Thoracic aorta (tissue), 2 donors: ENCODE data around the gene RBMS1. TPM values are rescaled to one million over a fixed set of nuclear protein-coding genes. Genes with fewer than 3 reads are reported as not detected.
A peak's percentile ranks its signal among the peaks of the same experiment; 100 is the strongest.
"Not testable (repeated sequence)": the region's sequence is repeated elsewhere in the genome, so short reads cannot be mapped to it uniquely, and the experiment has no call there.

Source experiments
- ATAC-seq: fragments of 150-250 bp; one replicate; pipeline ENCODE4 v1.8.0; 2017; ENCODE audit warnings: low read depth; ENCODE audit not compliant: insufficient number of reproducible peaks, low FRiP score
- DNase-seq: peaks from one replicate; pipeline ENCODE4 v3.0.0-alpha.2; 2020; ENCODE audit warnings: low spot score
- H3K27ac ChIP-seq, 2 donors: fragments of 200-600 bp; sonication (generic); 1 replicate in 1 of 2; 2 replicates in 1 of 2; pipeline ENCODE4 v1.5.1; 2016; ENCODE audit warnings: mild to moderate bottlenecking in 2 of 2, moderate library complexity in 2 of 2
- H3K27me3 ChIP-seq: fragments of 200-600 bp; sonication (generic); replicated peaks from 2 replicates; pipeline ENCODE4 v1.6.0; 2016; ENCODE audit warnings: mild to moderate bottlenecking; ENCODE audit not compliant: insufficient read depth
- H3K36me3 ChIP-seq: fragments of 200-600 bp; sonication (generic); one replicate; pipeline ENCODE4 v1.5.1; 2016
- H3K4me1 ChIP-seq, 2 donors: fragments of 200-600 bp; sonication (generic); 1 replicate in 1 of 2; 2 replicates in 1 of 2; pipeline versions ENCODE4 v1.5.1 to v1.6.0; 2016; ENCODE audit warnings: low read depth in 2 of 2, mild to moderate bottlenecking in 1 of 2; ENCODE audit not compliant: control insufficient read depth in 1 of 2
- H3K4me3 ChIP-seq: fragments of 200-600 bp; sonication (generic); 2 replicates; pipeline ENCODE4 v1.5.1; 2016; ENCODE audit warnings: mild to moderate bottlenecking
- H3K9me3 ChIP-seq: fragments of 200-600 bp; sonication (generic); 2 replicates; pipeline ENCODE4 v1.5.1; 2016
- total RNA-seq, 2 donors: library from RNA; depleted of rRNA; stranded (reverse); fragments of >200 nt; gene quantifications; one replicate each; pipeline versions ENCODE4 v1.1.0 to v1.2.3, GENCODE V29; 2016
- TF ChIP-seq, protein P1 (sequence below): fragments of 200-600 bp; sonication (generic); IDR thresholded peaks from one replicate; pipeline ENCODE4 v1.5.1; 2019; ENCODE audit warnings: antibody characterized with exemption

Gene RBMS1
- total RNA-seq, 2 donors from 2014 or later: 98.7 to 179 TPM

DNA sequence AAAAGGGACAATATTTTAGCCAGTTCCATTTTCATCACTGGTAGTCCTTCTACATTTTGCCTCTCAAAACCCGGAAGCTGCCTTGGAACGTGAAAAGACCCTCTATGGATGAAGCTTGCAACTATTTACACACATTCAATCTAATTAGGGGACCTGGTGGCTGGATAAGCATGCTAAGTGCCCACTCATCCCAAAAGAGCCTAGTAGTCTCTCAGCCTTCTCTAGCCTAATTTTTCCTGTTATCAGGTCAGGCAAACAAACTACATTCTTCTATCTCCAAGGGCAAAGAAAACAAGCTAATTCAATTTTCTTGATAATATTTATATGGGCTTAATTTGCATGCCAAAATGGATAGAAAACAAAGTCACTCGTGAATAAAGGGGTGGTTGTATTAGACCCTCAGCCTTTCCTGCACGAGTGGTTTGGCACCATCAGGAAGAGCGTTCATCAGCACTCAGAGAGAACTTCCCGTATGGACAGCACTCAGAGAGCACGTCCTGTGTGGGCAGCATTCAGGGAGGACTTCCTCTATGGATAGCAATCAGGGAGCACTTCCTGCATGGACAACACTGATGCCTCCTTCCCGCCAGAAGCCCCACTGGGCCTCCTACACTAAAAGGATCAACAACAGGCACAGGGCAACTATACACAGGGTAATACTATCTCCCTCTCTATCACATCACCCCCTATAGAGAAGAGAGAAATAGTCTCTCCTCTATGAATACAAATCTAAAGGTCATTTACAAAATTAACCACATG lies 122.2 kb downstream of the RBMS1 start:
- H3K36me3 ChIP-seq: no peaks in the 10 kb centered on the region
- H3K4me3 ChIP-seq: no peak overlapping the region
- no peaks in the 10 kb centered on the region for H3K27me3 ChIP-seq
- peaks cover 73 to 96% of the 10 kb centered on the region in 2 donors for H3K4me1 ChIP-seq
- no peak for DNase-seq
- no peak for ATAC-seq
- H3K9me3 ChIP-seq: no peaks in the 10 kb centered on the region
- no peak overlapping the region for H3K27ac ChIP-seq
- TF ChIP-seq, protein P1, sequence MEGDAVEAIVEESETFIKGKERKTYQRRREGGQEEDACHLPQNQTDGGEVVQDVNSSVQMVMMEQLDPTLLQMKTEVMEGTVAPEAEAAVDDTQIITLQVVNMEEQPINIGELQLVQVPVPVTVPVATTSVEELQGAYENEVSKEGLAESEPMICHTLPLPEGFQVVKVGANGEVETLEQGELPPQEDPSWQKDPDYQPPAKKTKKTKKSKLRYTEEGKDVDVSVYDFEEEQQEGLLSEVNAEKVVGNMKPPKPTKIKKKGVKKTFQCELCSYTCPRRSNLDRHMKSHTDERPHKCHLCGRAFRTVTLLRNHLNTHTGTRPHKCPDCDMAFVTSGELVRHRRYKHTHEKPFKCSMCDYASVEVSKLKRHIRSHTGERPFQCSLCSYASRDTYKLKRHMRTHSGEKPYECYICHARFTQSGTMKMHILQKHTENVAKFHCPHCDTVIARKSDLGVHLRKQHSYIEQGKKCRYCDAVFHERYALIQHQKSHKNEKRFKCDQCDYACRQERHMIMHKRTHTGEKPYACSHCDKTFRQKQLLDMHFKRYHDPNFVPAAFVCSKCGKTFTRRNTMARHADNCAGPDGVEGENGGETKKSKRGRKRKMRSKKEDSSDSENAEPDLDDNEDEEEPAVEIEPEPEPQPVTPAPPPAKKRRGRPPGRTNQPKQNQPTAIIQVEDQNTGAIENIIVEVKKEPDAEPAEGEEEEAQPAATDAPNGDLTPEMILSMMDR: no peak

DNA sequence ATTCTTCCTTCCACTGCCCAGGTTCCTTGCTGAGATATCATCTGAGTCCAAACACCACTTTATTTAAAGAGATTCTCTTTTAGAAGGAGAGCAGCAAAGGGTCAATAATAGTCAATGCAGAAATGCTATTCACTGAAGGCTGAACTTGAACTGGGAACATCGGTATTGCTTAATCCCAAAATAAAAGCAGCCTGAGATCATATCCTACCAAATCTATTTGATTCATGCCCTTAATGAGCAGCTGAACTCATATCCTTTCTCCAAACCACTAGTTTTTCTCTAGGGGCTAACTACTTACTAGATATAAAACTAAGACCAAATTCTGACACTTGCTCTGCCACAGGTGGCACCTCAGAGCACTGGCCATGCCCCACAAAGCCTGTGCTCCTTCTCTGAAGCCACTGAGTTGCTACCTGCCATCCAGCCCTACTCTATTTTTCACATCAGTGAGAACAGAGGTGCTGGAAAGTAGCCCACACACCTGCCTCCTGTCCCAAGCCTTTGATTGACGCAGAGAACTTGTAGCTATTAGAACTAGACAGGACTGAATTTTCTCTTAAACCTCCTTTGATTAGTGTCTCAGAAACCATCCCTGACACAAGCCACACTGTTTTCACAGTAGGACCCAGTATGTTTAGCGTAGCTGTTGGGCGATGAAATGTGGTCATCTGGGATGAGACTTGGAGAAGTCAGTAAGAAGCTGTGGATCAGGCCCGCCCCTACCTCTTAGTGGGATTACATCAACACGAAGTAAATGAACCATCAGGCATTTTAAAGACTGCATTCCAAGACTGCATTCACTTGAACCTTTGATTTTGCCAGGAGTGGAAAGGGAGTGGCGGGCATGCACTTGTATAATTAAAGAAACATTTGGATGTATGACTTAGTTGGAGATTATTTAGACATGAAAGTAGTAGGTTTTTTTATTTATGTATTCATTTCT lies 124.3 kb downstream of the RBMS1 start:
- peak; percentile 23 for ATAC-seq
- no peak overlapping the region for H3K4me3 ChIP-seq
- no peak overlapping the region for H3K27ac ChIP-seq

GRCh38 chr2:160367887-160368286 lies 125.7 kb downstream of the RBMS1 start:
- H3K4me1 ChIP-seq: peaks cover 60 to 98% of the 10 kb centered on the region in 2 donors

More for the DNA sequence above, 124.3 kb downstream of the RBMS1 start:
- Histone ChIP-seq H3K27me3 (no peaks in the 10 kb centered on the region), H3K36me3 (no peaks in the 10 kb centered on the region), H3K4me1 (peaks cover 62 to 98% of the 10 kb centered on the region in 2 donors), H3K9me3 (no peaks in the 10 kb centered on the region)
- TF ChIP-seq, protein P1: no peak
- DNase-seq: no peak

GRCh38 chr2:160367139-160367538 lies 126.5 kb downstream of the RBMS1 start:
- not testable (repeated sequence) for H3K9me3 ChIP-seq, ATAC-seq, H3K27me3 ChIP-seq, DNase-seq, H3K4me3 ChIP-seq, H3K36me3 ChIP-seq, H3K27ac ChIP-seq
- H3K4me1 ChIP-seq: peaks cover 52 to 96% of the 10 kb centered on the region in 2 donors

More at GRCh38 chr2:160367887-160368286, 125.7 kb downstream of the RBMS1 start:
- H3K27me3 ChIP-seq: no peaks in the 10 kb centered on the region
- ATAC-seq (no peak), DNase-seq (no peak)
- H3K27ac ChIP-seq: no peak overlapping the region
- H3K9me3 ChIP-seq: no peaks in the 10 kb centered on the region
- TF ChIP-seq, protein P1: no peak
- no peaks in the 10 kb centered on the region for H3K36me3 ChIP-seq
- H3K4me3 ChIP-seq: no peak overlapping the region

- H3K36me3 ChIP-seq: no peaks in the 10 kb centered on the region
- TF ChIP-seq, protein P1: no peak
- no peak overlapping the region for H3K4me3 ChIP-seq
- no peaks in the 10 kb centered on the region for H3K27me3 ChIP-seq
- DNase-seq (no peak), ATAC-seq (no peak)
- H3K27ac ChIP-seq: no peak overlapping the region
- peaks cover 47 to 95% of the 10 kb centered on the region in 2 donors for H3K4me1 ChIP-seq
- no peaks in the 10 kb centered on the region for H3K9me3 ChIP-seq
Observed at GRCh38 chr2:160366474-160366873, 127.1 kb downstream of the RBMS1 start.
